Cardiac muscle cell (in vitro differentiated cells and primary cell): ENCODE measurements around the gene MRPL9. TPM values are rescaled to one million over a fixed set of nuclear protein-coding genes. Genes with fewer than 3 reads are reported as not detected.
A peak's percentile ranks its signal among the peaks of the same experiment; 100 is the strongest.

Experiments
- DNase-seq, 2 donors: peaks; one replicate each; pipeline versions ENCODE4 v3.0.0 to v3.0.0-alpha.2; 2010 to 2017; ENCODE audit warnings: low read depth in 1 of 2, low spot score in 1 of 2
- H3K27ac ChIP-seq: fragments of 200-600 bp; sonication (generic); 2 replicates; pipeline ENCODE4 v1.5.1; 2016
- H3K27me3 ChIP-seq: fragments of 200-600 bp; sonication (generic); 2 replicates; pipeline ENCODE4 v1.6.0; 2016; ENCODE audit warnings: control low read depth
- H3K36me3 ChIP-seq: fragments of 200-600 bp; sonication (generic); 2 replicates; pipeline ENCODE4 v1.5.1; 2016; ENCODE audit warnings: control low read depth
- H3K4me1 ChIP-seq: fragments of 200-600 bp; sonication (generic); 2 replicates; pipeline ENCODE4 v1.8.1; 2017; ENCODE audit warnings: low read depth, mild to moderate bottlenecking, mixed run types
- H3K4me3 ChIP-seq: fragments of 200-600 bp; sonication (generic); 2 replicates; pipeline ENCODE4 v1.5.1; 2016; ENCODE audit warnings: mild to moderate bottlenecking
- H3K9me3 ChIP-seq: fragments of 200-600 bp; sonication (generic); 2 replicates; pipeline ENCODE4 v1.5.1; 2017; ENCODE audit warnings: low read depth, mild to moderate bottlenecking, control low read depth
- CTCF ChIP-seq: IDR thresholded peaks from 2 replicates; pipeline ENCODE4 v1.5.1; 2012; ENCODE audit warnings: low read depth, mild to moderate bottlenecking, low read length
- polyA plus RNA-seq: library from polyadenylated mRNA; unstranded; fragments of >200 nt; fragmentation: Nextera tagmentation; extraction: Ambion mirVana; gene quantifications from 2 replicates; pipeline ENCODE4 v1.2.1, GENCODE V29; 2016
- total RNA-seq: library from RNA; depleted of rRNA; stranded (reverse); fragments of >200 nt; gene quantifications from 2 replicates; pipeline ENCODE4 v1.2.3, GENCODE V29; 2016

The MRPL9 gene
- total and polyA plus RNA-seq, 2 experiments from 2014 or later, result 103 to 107 TPM

DNA sequence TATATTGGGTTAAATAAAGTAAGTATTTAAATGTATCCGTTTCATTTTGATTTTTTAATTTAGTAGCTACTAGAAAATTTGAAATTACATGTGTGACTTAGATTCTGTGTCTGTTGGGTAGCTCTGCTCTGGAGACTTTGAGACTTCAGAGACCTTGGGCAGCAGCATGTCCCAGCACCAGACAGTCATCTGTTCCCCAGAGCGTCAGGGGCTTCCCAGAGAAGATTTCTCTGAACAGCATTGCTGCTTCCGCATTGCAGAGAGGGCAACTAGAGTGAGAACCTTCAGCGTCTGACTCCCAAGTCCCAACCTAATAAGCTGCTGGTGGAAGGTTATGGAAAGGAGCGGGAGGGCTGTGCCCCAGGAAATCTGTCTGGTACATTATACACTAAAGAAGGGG is 35.3 kb upstream of the MRPL9 start:
- no peak for DNase-seq
- Histone ChIP-seq H3K9me3 (no peaks in the 10 kb centered on the region), H3K4me1 (no peaks in the 10 kb centered on the region), H3K4me3 (no peak overlapping the region), H3K36me3 (no peaks in the 10 kb centered on the region), H3K27ac (no peak overlapping the region), H3K27me3 (peaks cover 2% of the 10 kb centered on the region)
- TF ChIP-seq CTCF, result no peak

DNA sequence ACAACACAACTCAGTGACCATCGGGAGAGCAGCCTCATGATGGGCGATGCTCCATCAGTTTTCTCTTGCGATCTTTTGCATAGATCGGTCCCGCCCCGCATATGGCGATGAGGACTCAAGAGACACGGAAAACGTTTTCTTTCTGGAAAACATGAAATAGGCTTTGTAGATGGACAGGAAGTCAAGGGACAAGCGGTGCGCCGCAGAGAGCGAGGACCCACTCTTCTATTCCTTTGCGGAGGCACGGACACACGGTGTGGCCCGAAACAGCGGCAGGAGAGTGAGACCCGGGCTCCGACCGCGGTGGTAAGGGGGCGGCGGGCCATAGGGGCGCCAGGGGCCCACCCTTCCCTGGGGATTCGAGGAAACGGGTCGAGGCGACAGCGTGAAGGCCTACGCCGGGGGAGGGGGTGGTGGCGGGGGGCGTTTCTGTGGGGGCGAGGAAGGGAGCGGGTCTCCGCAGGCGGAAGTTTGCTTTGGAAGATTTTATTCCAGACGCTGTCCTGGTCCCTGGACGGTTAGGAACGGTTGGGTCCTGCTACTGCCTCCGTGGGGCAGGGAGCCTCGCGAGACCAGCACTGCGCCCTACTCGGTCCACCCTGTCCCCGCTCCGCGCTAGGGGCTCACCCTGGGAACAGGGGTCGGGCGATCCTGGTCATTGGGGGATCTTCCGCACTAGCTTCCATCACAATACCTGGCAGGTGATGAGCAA is 27.8 kb upstream of the MRPL9 start:
- H3K4me3 ChIP-seq, result peak overlapping the region; percentile 48
- H3K9me3 ChIP-seq, result no peaks in the 10 kb centered on the region
- DNase-seq, result peak in 1 of 2 donors; percentile 40
- peaks cover 9% of the 10 kb centered on the region for H3K27me3 ChIP-seq
- TF ChIP-seq CTCF, result no peak
- no peaks in the 10 kb centered on the region for H3K36me3 ChIP-seq
- H3K4me1 ChIP-seq, result no peaks in the 10 kb centered on the region
- H3K27ac ChIP-seq, result no peak overlapping the region

- Histone ChIP-seq H3K4me1 (no peaks in the 10 kb centered on the region), H3K36me3 (no peaks in the 10 kb centered on the region), H3K9me3 (no peaks in the 10 kb centered on the region), H3K27me3 (peaks cover 10% of the 10 kb centered on the region), H3K4me3 (peak within 1 kb of the TSS; percentile 48), H3K27ac (no peak within 1 kb of the TSS)
- DNase-seq, result peak; percentile 98 to 100
- TF ChIP-seq CTCF, result no peak
Observed at GRCh38 chr1:151790071-151790939, 27.0 kb upstream of the MRPL9 start, which contains the start of gene TDRKH. Gene TDRKH, minus strand, starts transcription at chr1:151790500. Its CDS starts 7,478 bp downstream, at chr1:151783022.

- Histone ChIP-seq H3K36me3 (no peaks in the 10 kb centered on the region), H3K9me3 (no peaks in the 10 kb centered on the region), H3K27me3 (peaks cover 12% of the 10 kb centered on the region), H3K27ac (no peak overlapping the region), H3K4me1 (no peaks in the 10 kb centered on the region), H3K4me3 (no peak overlapping the region)
- TF ChIP-seq CTCF, result no peak
- DNase-seq, result no peak
Observed at GRCh38 chr1:151787689-151788088, 24.4 kb upstream of the MRPL9 start.

DNA sequence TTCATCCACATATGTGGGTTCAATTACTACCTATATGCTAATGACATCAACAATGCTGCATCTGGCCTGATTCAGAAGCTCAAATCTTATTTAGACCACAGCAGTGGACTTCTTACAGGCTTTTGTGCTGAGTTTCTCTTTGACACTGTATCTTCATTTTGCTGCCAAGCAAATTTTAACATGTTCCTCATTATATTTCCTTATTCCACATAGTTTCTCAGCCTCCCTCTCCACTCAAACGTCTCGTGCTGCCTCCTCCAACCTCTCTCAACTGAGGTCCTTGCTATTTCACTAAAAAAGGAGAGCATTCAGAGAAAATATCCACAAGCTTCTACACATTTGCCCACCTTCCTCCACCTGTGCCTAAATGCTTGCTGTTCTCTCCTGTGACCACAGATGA is 20.5 kb upstream of the MRPL9 start:
- Histone ChIP-seq H3K4me1 (no peaks in the 10 kb centered on the region), H3K4me3 (no peak overlapping the region), H3K27me3 (peaks cover 4% of the 10 kb centered on the region), H3K27ac (no peak overlapping the region), H3K36me3 (peaks cover 2% of the 10 kb centered on the region), H3K9me3 (no peaks in the 10 kb centered on the region)
- no peak for DNase-seq
- TF ChIP-seq CTCF, result no peak
